ENCODE results near the gene HMGCL. TPM values are rescaled to one million over a fixed set of nuclear protein-coding genes. Genes with fewer than 3 reads are reported as not detected.

Gene HMGCL
- total RNA-seq, 3 donors from 2014 or later, result 45.2 to 83.4 (median 62.6) TPM

GRCh38 chr1:23817633-23818032 is 7.6 kb downstream of the HMGCL start:
- H3K4me3 ChIP-seq, result no peak overlapping the region
- H3K36me3 ChIP-seq (ENCODE audit: low read depth), result peaks cover 3% of the 10 kb centered on the region
- TF ChIP-seq, protein P1, sequence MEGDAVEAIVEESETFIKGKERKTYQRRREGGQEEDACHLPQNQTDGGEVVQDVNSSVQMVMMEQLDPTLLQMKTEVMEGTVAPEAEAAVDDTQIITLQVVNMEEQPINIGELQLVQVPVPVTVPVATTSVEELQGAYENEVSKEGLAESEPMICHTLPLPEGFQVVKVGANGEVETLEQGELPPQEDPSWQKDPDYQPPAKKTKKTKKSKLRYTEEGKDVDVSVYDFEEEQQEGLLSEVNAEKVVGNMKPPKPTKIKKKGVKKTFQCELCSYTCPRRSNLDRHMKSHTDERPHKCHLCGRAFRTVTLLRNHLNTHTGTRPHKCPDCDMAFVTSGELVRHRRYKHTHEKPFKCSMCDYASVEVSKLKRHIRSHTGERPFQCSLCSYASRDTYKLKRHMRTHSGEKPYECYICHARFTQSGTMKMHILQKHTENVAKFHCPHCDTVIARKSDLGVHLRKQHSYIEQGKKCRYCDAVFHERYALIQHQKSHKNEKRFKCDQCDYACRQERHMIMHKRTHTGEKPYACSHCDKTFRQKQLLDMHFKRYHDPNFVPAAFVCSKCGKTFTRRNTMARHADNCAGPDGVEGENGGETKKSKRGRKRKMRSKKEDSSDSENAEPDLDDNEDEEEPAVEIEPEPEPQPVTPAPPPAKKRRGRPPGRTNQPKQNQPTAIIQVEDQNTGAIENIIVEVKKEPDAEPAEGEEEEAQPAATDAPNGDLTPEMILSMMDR (IDR thresholded peaks at IDR 0.05), result no peak
- intact Hi-C loops (cut with DNase I, micrococcal nuclease), result loop anchor here in 1 of 2 donors (10.0 kb wide), 1 partner anchor 47 kb away; the partner anchor contains the start of gene FUCA1
- DNase-seq, result no peak
- ATAC-seq, result no peak
- H3K9me3 ChIP-seq, result no peaks in the 10 kb centered on the region
- H3K4me1 ChIP-seq (ENCODE audit: low read depth), result no peaks in the 10 kb centered on the region

GRCh38 chr1:23816906-23817305 is 8.3 kb downstream of the HMGCL start:
- TF ChIP-seq, protein P1 (IDR thresholded peaks at IDR 0.05), result no peak
- no peak for DNase-seq
- Histone ChIP-seq H3K9me3 (no peaks in the 10 kb centered on the region), H3K4me1 (ENCODE audit: low read depth) (no peaks in the 10 kb centered on the region), H3K36me3 (ENCODE audit: low read depth) (peaks cover 4% of the 10 kb centered on the region), H3K4me3 (no peak overlapping the region)
- no peak for ATAC-seq
- intact Hi-C loops (cut with DNase I, micrococcal nuclease), result loop anchor here in 1 of 2 donors (10.0 kb wide), 1 partner anchor 48 kb away; the partner anchor contains the start of gene FUCA1

GRCh38 chr1:23816361-23816760 is 8.9 kb downstream of the HMGCL start:
- DNase-seq (no peak), ATAC-seq (no peak)
- Histone ChIP-seq H3K4me1 (ENCODE audit: low read depth) (no peaks in the 10 kb centered on the region), H3K4me3 (no peak overlapping the region), H3K9me3 (no peaks in the 10 kb centered on the region), H3K36me3 (ENCODE audit: low read depth) (peaks cover 4% of the 10 kb centered on the region)
- TF ChIP-seq, protein P1 (IDR thresholded peaks at IDR 0.05), result no peak
- intact Hi-C loops (cut with DNase I, micrococcal nuclease), result loop anchor here in 1 of 2 donors (10.0 kb wide), 1 partner anchor 48 kb away; the partner anchor contains the start of gene FUCA1

DNA sequence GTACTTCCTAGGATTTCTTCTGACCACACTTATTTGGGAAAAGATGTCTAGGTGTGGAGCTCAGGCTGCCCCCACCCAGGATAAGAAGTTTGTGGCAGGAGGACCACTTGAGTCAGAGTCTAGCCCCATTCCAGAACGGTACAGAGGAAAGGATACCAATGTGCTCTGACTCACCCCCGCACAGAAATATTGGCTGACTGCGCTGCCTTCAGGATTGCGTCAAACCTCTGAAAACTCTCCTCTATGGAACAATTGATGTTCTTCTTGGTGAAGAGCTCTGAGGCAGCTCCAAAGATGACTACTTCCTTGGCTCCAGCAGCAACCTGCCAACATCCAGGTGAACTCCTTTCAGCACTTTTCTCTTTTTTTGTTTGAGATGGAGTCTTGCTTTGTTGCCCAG is 11.2 kb downstream of the HMGCL start:
- Histone ChIP-seq H3K4me3 (no peak overlapping the region), H3K9me3 (no peaks in the 10 kb centered on the region), H3K4me1 (ENCODE audit: low read depth) (peaks cover 13% of the 10 kb centered on the region), H3K36me3 (ENCODE audit: low read depth) (peaks cover 4% of the 10 kb centered on the region)
- intact Hi-C loops (cut with DNase I, micrococcal nuclease), result loop anchor here (5.0 to 10.0 kb wide), 2 partner anchors 51 to 53 kb away; partner anchors contain the start of gene FUCA1 (in 2 of the 2)
- DNase-seq, result no peak
- TF ChIP-seq, protein P1 (IDR thresholded peaks at IDR 0.05), result no peak
- no peak for ATAC-seq

- H3K36me3 ChIP-seq (ENCODE audit: low read depth), result peaks cover 4% of the 10 kb centered on the region
These were observed 14.2 kb downstream of the HMGCL start for GRCh38 chr1:23810818-23811540.

More at GRCh38 chr1:23810818-23811540, 14.2 kb downstream of the HMGCL start:
- ATAC-seq, result peak; percentile 97
- peak; percentile 62 to 86 (median 82) for DNase-seq
- intact Hi-C loops (cut with DNase I, micrococcal nuclease), result loop anchor here (5.0 to 10.0 kb wide), 2 partner anchors 54 to 56 kb away; partner anchors contain the start of gene FUCA1 (in 2 of the 2)
- Histone ChIP-seq H3K9me3 (no peaks in the 10 kb centered on the region), H3K4me3 (no peak overlapping the region), H3K4me1 (ENCODE audit: low read depth) (peaks cover 13% of the 10 kb centered on the region)
- TF ChIP-seq, protein P1 (IDR thresholded peaks at IDR 0.05), result peak; percentile 76
